Stimulated activated CD4-positive, alpha-beta T cell treated with anti-CD3 and anti-CD28 coated beads, Interleukin-12 subunit alpha, Interleukin-12 subunit beta, amount 100 ng/mL, for 24 hours (primary cell): ENCODE results near the gene PODN.

Experiments used
- DNase-seq, 2 experiments: peaks; one replicate each; pipeline ENCODE4 v3.0.0-alpha.2; 2020; ENCODE audit warnings: low read depth in 2 of 2

PODN gene

DNA sequence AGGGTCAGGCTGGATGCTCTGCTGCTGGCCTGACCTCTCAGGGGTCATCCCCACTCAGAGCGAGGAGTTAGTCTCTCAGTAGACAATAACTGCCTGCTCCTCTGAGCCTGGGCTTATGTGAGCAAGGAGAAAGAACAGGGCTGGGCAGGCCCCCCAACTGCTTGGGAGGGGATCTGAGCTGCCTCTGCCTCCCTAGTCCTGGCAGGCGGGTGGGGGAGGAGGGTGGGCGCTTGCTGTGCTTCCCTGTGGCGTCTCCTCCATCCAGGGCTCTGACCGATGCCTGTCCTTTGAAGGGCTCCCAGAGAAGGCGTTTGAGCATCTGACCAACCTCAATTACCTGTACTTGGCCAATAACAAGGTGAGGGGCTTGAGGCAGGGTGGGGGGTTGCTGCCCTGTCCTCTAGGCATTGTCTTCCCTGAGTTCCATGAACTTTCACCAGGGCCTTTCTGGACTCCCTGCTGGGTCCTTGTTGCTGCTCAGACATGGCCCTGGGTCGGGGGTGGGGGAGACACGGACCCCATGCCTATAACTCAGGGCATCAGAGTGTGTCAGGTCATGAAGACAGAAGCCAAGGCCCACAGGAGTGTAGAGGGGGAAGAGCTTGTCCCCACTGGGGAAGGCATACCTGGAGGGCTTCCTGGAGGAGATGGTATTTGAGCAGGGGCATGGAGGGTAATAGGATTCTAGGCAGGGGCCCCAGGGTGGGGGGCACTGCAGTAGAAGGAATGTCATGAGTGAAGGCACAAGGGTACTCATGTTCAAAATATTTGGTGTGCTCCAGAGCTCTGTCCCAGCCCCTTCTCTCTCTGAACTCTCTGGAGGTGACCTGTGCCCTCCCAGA, 12.5 kb downstream of the PODN start:
- DNase-seq = no peak

DNA sequence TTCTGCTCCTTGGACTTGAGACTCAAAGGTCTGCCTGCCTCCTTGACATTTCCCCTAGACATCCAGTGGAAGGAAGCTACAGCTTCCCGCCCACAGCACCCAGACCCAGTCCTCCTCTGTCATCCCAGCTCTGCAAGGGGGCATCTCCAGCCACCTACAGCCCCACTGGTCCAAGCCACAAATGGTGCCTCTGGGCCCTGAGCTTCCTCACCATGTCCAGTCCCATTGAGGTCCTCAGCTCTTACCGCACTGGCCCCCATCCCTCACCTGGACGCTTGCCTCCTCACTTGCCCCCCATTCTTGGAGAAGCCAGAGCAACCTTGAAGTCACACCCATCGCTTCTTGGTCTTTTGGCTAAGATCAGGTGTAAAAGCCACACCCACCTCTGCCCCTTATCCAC, 13.2 kb downstream of the PODN start:
- no peak for DNase-seq

DNA sequence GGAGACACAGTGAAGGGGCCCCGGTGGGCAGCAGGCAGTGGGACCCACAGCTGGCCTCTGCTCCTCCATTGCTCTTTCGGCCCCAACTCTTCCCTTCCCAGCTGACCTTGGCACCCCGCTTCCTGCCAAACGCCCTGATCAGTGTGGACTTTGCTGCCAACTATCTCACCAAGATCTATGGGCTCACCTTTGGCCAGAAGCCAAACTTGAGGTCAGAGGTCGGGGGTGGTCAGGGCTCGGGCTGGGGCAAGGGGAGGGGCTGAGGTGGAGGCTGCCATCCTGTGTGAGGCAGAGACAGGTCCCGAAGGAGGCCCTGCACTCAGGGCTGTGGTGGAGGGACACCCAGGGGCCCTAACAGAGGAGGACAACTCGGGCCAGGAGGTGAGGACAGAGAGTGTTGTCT, 13.7 kb downstream of the PODN start:
- DNase-seq = no peak

DNA sequence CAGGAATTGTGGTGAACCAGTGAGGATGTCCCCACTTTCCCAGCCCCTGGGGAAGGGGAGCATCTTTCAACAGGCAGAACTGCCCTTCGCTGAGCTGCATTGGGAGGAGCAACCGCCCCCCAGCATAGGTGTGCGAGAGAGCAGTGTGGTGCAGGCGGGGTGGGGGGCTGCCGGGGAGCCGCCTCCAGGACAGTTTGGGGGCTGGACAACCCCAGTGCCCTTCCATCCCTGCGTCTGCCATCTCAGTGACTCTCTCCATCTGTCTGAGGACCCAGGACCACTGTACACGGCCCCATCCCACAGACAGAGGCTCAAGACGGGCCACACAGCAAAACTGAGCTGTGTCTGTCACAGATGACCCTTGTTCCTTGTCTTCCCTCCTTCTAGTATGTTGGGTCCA, 14.2 kb downstream of the PODN start:
- no peak for DNase-seq

DNA sequence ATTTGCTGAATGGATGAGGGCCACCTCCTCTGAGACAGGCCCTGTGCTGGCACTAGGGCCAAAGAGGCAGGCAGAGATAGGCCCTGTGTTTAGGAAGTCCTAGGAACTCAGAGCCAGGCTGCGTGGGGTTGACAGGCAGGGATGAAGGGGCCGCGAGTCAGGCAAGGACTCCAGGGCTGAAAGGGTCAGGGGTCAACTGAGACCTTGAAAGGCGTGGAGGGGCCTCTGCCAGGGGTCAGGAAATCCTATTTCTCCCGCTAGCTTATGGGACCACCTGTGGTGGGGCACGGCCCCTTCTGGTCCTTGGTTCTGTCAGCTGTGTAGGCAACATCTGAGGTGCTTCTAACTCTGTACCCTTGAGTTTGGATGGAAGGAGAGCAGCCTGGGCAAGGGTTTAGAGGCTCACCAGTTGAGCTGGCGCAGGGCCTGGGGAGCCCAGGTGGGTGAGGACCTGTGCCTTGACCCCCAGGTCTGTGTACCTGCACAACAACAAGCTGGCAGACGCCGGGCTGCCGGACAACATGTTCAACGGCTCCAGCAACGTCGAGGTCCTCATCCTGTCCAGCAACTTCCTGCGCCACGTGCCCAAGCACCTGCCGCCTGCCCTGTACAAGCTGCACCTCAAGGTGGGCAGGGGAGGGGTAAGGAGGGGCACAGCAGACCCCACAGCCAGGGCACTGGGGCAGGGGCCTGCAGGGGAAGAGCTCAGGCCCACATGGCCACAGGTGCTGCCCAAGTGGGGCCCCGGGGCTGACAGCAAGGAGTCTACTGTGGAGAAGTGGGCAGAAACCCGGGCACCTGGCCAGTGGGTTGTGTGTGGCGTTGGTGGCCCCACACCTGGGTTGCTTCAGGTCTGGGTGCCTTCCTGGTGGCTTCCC, 14.9 kb downstream of the PODN start:
- no peak for DNase-seq

DNA sequence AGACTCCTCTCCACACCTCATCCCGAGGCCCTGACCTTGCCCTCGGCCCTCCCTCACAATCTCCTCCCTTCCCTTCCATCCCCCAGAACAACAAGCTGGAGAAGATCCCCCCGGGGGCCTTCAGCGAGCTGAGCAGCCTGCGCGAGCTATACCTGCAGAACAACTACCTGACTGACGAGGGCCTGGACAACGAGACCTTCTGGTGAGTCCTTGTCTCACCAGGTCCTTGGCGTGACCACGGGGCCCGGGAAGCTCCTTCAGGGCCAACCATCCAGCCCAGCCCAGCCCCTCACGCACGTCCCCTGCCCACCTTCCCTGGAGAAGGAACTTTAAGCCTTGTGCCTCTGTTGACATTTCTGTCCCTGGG, 15.6 kb downstream of the PODN start:
- no peak for DNase-seq

DNA sequence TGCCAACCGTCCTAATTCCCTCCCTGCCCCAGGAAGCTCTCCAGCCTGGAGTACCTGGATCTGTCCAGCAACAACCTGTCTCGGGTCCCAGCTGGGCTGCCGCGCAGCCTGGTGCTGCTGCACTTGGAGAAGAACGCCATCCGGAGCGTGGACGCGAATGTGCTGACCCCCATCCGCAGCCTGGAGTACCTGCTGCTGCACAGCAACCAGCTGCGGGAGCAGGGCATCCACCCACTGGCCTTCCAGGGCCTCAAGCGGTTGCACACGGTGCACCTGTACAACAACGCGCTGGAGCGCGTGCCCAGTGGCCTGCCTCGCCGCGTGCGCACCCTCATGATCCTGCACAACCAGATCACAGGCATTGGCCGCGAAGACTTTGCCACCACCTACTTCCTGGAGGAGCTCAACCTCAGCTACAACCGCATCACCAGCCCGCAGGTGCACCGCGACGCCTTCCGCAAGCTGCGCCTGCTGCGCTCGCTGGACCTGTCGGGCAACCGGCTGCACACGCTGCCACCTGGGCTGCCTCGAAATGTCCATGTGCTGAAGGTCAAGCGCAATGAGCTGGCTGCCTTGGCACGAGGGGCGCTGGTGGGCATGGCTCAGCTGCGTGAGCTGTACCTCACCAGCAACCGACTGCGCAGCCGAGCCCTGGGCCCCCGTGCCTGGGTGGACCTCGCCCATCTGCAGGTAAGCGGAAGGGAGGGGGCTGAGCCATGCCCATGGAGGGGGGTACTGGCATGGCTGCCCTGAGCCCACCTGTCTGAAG, 16.5 kb downstream of the PODN start:
- DNase-seq = no peak

DNA sequence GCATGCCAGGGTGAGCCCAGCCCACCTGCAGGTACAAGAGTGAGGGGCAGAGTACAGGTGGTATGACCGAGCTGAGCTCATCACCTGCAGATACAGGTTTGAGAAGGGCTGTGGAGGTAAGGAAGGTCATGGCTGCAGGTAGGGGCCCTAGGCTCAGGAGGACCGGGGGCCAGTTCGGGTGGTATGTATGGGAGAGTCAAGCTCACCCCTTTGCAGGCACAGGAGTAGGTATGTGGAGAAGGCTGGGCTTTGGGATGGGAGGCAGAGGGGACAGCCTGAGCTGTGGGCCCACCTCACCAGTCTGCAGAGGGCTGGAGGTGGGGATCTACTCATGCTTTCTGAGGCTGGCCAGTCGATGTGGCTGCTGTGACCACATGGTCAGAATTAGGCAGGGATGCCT, 17.2 kb downstream of the PODN start:
- DNase-seq = no peak

DNA sequence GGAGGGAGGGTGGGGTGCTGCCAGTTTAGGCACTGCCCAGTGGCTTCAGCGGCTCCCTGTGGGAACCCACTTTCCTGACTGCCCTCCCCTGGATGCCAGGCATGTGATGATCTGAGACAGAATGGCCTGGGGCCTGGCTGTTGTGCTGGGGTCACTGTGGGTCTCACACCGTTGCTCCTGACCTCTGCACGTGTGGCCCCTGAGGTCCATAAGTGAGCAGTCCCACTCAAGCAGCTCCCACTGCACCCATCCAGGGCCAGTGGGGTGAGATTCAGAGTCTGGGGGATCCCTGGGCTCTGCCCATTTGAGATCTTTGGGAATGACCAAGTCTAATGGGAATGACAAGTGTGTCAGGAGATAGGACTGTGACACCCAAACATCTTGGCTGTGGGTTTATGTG, 18.0 kb downstream of the PODN start:
- DNase-seq = no peak

DNA sequence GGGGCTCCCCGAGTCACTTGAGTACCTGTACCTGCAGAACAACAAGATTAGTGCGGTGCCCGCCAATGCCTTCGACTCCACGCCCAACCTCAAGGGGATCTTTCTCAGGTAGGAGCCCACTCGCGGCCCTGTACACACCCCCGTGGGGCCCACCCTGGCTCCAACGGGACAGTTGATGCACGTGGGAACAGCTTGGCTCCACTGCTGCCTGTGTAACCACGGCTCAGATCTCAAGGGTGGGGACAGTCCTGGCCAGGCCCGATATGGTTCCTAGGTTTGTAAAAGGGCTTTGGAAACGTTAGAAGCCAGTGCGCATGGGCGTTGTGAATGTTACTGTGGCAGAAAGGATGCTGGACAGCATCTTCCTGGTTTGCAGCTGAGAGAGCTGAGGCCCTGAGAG, 18.8 kb downstream of the PODN start:
- no peak for DNase-seq

DNA sequence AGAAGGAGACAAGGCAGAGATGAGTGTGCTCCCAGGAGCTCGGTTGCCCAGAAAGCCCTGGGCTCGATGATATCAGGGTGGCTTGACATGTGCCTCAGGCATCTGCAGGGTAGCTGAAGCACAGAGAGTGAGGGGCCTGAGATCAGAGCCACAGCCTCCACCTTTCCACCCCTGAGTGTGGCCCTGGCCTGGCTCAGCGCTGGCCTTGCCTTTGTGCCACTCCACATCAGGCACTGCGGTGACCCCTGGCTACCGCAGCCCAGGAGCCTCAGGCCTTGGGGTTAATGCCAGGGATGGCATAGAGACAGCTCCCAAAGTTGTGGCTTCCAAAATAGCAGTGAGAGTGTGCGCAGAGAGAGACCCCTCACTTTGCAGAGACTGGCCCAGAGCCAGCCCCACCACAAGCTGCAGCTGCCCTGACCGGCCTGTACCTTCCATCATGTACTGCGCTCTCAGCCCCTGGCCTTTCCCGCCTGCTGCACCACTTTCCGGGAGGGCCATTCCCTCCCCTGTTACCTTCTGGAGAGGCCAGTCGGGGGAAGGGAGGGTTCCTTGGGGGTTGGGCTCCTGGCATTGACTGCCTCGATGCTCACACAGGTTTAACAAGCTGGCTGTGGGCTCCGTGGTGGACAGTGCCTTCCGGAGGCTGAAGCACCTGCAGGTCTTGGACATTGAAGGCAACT, 19.5 kb downstream of the PODN start:
- no peak for DNase-seq

DNA sequence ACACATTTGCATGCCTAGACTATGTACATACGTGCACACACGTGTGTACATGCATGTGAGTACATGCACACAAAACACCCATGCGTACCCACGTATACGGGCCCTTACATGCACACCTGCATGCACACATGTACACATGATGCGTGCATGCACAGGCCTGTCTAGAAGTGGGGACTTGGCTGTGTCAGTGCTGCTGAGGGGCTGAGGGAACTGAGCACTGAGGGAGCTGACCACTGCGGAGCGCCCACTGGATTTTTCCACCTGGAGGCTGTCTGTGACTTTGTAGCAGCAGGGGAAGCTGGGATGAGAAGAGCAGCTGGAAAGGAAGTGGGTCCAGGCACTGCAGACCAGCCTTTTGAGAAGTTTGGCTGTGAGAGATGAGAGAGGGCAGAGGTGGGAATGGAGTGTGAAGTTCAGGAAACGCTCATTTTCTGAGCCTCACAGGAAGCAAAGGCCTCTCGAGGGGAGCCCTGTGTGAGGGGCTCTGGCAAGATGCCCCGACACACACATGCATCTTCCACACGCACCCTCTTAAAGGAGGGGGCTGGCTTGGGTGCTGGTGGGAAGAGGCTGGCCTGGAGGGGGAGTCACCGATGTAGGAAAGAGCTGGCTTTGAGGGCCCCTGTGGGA, 20.9 kb downstream of the PODN start:
- DNase-seq = no peak

DNA sequence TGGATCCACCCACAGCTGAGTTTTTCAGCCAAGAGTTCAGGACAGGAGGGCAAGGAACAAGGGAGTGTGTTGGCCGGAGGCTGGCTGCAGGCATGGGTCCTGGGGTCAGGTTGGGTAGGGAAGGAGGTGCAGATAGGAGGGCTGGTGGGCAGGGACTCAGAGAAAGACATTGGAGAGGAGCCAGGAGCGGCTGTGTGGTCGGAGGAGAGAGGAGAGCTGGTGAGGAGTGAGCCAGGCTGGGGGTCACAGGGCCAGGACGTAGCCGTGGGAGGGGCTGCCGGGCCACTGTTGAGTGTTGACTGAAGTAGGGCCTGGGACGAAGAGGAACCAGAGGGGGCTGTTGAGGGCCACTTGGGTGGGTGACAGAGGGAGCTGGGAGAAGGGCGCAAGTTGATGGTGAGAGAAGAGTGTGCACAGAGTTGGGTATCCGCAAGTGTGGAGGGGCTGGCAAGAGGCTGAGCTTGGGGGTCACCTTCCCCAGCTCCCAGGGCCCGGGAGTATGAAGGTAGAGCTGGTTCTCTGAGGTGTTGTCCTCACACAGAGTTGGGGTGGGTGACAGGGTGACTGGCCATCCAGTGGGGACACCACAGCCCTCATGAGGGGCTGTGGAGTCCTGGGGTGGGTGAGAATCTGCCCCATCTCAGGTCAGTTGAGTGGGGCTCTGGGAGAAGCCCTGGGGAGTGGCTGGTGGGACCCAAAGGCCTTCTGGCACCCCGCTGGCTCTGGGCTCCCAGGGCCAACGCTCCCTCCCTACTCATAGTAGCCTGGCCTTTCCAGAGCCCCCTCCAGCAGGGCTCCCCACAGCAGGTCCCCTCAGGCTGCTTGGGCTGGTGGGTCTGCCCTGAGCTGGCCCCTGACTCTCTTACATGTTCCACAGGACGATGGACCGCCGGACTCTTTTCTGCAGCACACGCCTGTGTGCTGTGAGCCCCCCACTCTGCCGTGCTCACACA, 21.9 kb downstream of the PODN start:
- DNase-seq = no peak

DNA sequence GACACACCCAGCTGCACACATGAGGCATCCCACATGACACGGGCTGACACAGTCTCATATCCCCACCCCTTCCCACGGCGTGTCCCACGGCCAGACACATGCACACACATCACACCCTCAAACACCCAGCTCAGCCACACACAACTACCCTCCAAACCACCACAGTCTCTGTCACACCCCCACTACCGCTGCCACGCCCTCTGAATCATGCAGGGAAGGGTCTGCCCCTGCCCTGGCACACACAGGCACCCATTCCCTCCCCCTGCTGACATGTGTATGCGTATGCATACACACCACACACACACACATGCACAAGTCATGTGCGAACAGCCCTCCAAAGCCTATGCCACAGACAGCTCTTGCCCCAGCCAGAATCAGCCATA, 22.6 kb downstream of the PODN start:
- no peak for DNase-seq

DNA sequence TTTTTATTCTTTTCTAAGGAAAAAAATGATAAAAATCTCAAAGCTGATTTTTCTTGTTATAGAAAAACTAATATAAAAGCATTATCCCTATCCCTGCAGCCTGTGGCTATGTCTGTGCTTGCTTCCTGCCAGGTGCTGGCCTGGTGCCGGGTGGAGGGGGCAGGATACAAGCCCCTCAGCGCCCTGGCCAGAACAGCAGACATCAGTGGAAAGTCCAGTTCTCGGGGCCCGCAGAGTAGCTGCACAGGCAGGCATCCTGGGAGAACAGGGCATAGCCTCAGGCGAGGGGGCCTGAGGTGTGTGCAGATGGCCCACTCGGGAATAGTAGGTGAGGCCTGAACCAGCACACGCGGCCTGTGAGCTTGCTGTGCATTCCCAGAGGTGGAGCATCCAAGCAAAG, 23.4 kb downstream of the PODN start:
- no peak for DNase-seq

DNA sequence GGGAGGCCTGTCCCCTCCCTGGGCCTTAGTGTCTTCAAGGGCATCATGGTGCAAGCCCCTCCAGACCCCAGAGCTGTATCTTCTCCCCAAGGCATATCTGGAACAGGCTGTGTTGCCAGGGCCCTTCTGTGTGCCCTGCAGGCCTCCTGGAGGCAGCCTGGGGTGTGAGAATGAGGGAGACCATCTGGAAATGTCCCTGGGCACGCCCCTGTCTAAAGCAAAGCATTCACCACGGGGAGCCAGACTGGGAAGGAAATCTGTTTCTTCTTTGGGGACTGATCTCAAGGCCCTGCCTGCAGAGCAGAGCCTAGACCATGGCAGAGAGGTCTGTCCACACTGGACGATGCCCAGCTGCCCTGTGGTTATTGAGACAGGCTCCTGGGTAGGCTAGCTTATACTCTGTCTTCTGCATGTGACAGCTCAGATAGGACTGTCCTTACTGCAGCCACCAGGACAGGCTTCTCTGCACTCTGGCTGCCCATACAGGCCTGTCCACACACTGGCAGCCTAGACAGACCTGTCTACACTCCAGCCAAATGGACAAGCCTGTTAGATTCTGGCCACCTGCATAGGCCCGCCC, 24.6 kb downstream of the PODN start:
- DNase-seq = no peak

DNA sequence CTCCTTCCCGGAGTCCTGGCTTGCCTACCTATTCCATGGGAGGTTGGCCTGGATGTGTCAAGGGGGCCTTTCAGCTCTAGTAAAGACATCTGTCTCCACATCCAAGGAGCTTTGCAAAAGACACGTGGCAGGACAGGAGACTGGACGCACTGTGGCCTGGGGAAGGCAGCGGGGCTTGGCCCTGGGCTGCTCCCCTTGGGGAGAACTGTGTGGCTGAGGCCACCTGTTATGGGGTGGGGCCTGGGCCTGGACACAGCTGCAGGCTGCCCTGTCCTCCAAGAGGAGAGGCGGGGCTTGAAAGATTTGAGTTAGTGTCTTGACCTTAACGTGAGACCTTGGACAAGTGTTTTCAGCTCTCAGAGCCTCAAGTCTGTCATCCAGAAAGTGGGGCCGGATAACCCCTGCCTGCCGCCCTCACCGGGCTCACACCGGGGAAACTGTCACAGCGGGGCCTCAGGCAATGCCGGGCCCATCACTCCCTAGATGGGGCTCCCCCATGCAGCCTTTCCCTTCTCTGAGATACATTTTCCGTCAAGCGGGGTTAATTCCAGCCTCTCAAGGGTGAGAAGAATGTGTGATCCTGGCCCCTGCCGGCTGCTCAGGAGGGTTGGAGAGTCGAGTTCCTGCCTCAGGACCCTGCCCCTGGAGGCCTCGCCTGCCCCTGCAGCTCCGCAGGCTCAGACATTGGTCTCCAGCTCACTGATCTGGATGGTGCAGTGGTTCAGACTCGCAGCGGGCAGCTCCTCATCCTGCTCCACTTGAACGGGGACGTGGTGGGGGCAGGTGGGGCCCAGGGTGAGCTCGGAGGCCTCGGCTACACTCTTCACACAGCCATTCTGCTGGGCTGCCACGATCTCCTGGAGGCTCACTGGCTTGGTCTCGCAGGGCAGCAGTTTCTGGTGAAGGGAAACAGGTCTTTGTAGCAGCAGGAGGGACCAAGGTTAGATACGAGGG, 25.6 kb downstream of the PODN start:
- DNase-seq = no peak

DNA sequence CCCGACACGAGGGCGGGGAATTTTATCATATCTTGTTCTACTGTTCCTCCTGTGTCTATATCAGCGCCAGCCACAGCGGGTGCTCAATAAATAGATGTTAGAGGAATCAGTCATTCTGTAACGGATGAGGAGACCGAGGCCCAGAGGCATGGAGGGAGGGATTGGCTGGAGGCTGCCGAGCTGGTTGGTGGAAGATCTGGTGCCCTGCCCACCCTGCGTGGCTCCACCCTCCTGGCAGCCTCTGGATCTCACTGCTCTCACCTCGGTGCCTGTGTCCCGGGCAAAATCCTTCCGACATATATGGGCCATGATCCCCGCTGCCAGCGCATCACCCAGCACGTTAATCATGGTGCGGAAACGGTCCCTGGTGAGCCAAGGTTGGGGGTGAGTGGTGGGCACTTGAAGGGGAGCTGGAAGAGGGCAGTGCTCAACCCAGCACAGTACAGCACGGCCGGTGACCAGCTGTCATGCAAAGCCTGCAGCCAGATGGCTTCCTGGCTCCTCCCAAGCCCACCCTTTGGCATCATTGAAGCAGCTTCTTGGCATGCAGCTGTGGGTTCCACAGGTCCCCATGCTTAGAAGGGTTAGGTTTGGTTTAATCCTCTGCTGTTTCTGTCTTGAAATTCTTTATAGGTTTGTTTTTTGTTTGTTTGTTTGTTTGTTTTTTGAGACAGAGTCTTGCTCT, 26.7 kb downstream of the PODN start:
- no peak for DNase-seq
